SK-MEL-5 (cell line): ENCODE results near the gene PLXND1. TPM values are rescaled to one million over a fixed set of nuclear protein-coding genes. Genes with fewer than 3 reads are reported as not detected.

ENCODE experiments used
- DNase-seq: peaks from one replicate; pipeline ENCODE4 v3.0.0-alpha.2; 2016; ENCODE audit warnings: low read depth, low spot score
- in situ Hi-C: cut with HindIII; loops from 2 replicates; pipeline ENCODE4 v1.10.0; 2016; ENCODE audit warnings: low sequenced_read_pairs, high pct_unique_total_duplicates, low pct_unique_long_range_greater_than_20kb
- total RNA-seq: library from RNA; depleted of rRNA; stranded (reverse); fragments of >200 nt; shearing (Covaris generic); gene quantifications from 2 replicates; pipeline ENCODE4 v1.2.3, GENCODE V29; 2014

The PLXND1 gene
- total RNA-seq, 1 experiment from 2014 or later = 17.6 TPM

DNA sequence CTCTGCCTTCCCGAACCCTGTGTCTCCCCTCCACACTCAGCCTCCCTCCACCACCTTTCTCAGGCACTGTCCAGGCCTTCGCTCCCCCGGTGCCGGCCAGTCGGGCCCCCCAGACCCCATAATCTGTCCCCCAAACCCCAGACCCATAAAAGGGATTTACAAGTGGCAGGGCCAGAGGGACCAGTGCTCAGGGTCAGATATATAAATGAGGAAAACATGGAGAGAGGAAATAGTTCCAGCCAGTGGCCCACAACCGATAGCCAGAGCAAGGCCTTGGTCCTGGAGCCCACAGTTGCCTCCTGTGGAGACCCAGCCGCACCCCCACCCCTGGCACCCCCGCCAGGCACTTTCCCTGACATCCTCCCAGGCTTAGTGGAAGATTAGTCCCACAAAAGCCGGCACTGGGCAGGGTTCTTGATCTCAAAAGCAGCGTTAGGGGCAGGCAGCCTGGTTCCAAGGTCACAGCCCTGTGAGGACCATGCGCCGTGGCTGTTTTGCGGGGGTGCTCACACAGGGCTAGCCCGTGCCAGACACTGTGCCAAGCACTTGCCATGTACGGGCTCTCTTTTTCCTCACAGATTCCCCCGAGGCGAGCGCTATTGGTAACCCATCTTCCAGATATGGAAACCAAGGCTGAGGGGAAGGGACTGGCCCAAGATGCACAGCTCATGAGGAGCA is 1.1 kb upstream of the PLXND1 start:
- in situ Hi-C loops = no loop called here
- DNase-seq = no peak

DNA sequence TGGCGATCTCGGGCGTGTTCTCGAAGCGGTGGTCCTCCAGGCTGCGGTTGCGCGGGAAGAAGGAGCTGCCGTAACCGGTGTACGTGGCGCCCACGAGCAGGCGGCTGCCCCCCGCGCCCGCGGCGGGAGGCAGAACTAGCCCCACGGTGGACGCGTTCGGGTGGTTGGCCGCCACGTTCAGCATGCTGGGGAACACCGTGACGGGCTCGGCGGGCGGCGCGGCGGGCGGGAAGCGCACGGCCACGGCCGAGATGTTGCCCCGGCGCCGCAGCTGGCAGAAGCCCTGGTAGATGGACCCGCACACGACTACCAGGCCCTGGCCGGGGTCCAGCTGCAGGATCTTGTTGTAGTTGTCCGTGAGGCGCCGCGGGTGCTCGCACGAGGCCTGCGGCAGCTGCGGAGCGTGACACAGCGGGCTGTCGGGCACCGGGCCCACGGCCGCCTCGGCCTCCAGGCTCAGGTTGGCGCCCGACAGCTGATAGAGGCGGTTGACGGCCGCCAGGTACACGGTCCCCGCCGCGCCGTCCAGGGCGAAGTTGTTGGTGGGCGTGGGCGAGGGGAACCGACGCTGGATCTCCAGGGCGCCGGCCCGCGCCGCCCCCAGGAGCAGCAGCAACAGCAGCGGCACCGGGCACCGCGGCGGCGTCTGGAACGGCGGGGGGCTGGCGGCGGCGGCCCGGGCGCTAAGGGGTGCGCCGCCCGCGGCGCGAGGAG is 397 bp downstream of the PLXND1 start:
- in situ Hi-C loops = no loop called here
- DNase-seq = no peak

GRCh38 chr3:129605203-129605921 is 1.1 kb downstream of the PLXND1 start:
- in situ Hi-C loops = no loop called here
- no peak for DNase-seq

- in situ Hi-C loops = no loop called here
- no peak for DNase-seq
Observed at GRCh38 chr3:129604767-129605166, 1.7 kb downstream of the PLXND1 start.

DNA sequence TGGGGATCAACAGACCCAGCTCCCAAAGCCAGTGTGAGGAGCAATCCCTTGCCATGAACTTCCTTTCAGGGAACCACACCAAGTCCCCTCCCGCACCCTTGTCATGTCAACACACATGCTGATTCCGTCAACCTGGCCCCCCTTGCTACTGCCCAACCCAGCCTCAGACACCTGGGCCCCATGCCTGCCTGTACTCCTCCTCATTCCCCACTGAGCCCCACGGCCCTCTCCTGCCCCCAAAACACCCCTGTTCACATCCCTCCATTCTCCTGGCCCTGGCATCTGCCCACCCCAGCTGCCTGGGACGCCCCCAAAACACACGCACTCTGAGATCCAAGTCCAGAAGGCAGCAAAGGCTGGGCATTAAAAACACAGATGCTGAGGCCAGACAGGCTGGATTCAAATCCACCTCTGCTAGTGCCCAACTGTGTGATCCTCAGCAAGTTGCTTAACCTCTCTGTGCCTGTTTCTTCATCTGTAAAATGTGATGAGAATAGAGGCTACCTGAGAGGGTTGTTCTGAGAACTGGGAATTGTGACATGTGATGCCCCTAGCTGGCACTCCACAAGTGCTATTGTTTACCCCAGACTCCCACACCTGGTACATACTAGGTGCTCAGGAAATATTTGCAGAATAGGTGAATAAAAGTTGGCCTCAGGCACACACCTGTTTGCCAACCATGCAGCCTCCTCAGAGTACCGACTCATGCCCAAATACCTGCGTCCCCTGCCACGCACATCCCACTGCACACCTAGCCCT is 2.3 kb downstream of the PLXND1 start:
- in situ Hi-C loops = no loop called here
- no peak for DNase-seq

DNA sequence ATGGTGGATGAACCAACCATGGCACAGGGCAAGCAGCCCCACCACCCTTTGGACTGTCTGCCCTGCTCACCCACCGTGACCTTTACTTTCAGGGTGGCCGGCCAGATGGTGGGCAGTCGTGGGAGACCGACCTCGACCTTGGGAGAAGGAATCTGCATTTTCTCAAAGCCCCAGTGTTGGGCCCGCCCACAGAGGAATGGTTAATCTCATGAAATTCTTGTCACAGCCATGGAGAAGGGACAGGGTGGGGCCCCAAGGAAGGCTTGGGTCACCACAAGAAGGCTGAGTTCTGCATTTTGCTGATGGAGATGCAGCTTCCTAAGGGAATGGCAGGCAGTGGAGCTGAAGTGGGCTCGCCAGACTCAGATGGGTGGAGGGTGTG is 2.9 kb downstream of the PLXND1 start:
- in situ Hi-C loops = no loop called here

GRCh38 chr3:129602730-129603560 is 3.5 kb downstream of the PLXND1 start:
- in situ Hi-C loops = no loop called here
- DNase-seq = no peak

More for the DNA sequence above, 2.9 kb downstream of the PLXND1 start:
- DNase-seq = no peak

- no peak for DNase-seq
- in situ Hi-C loops = no loop called here
Observed at GRCh38 chr3:129602309-129602708, 4.2 kb downstream of the PLXND1 start.

GRCh38 chr3:129601713-129602112 is 4.8 kb downstream of the PLXND1 start:
- in situ Hi-C loops = no loop called here
- no peak for DNase-seq

DNA sequence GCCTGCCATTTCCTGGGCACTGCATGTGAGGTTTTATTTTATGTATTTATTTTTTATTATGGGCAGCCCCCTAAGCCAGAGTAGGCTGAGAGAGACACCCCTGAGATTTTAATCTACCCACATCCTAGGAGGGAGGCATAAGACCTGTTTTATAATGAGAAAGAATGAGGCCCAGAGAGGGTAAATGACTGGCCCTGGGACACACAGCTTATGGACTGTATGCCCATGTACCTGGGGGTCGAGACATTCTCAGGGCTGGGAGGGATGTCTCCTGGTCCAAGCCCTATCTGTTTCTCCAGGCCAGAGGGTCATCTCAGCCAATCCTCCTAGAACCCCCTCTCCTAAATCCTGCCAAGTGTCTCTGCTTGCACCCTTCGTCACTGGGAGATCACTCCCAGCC is 6.1 kb downstream of the PLXND1 start:
- in situ Hi-C loops = no loop called here
- no peak for DNase-seq

DNA sequence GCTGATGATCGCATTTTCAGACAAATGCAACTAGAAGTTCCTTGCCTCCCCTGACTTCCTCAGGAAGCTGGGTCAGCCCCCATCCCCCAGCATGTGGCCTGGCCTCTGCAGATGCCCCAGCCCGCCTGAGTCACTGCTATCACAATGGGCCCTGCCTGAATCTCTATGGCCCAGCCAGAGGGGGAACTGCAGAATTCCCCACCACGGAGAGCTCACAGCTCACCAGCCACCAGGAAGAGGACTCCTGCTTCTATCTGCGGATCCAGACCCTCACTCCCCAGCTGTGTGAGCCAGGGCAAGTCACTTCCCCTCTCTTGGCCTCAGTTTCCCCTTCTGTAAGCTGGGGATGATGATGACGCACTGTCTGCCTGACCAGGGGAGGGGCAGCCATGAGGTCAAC is 6.9 kb downstream of the PLXND1 start:
- no peak for DNase-seq
- in situ Hi-C loops = no loop called here

- DNase-seq = no peak
- in situ Hi-C loops = no loop called here
Observed at GRCh38 chr3:129599073-129599472, 7.4 kb downstream of the PLXND1 start.

GRCh38 chr3:129598484-129598883 is 8.0 kb downstream of the PLXND1 start:
- in situ Hi-C loops = no loop called here
- no peak for DNase-seq

DNA sequence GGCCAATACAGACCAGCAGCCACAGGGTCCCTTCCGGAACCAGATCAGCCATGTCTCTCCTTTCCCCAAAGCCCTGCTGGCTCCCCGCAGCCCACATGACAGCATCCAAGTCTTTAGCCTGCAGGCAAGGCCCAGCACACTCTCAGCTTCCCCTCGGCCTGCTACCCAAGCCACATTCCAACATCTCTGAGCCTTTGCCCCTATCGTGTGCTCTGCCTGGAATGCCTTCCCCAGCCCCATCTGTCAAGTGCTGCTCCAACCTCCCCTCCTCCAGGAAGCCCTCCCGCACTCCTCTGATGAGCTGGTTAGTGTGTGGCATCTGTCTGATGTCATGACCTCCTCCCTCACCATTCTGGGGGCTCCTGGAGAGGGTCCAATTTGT is 8.5 kb downstream of the PLXND1 start:
- in situ Hi-C loops = no loop called here
- DNase-seq = no peak

GRCh38 chr3:129597087-129597999 is 9.1 kb downstream of the PLXND1 start:
- no peak for DNase-seq
- in situ Hi-C loops = no loop called here
